HG02798 (cell line): ENCODE measurements around the gene NRN1L.

Source experiments
- ATAC-seq: cut with Tn5 transposase; IDR thresholded peaks from one replicate; pipeline ENCODE4 v1.9.1; 2021; ENCODE audit warnings: mild to moderate bottlenecking; ENCODE audit not compliant: unreplicated experiment, poor library complexity

Gene NRN1L

GRCh38 chr16:67881621-67882161 is 3.0 kb upstream of the NRN1L start:
- no peak for ATAC-seq

GRCh38 chr16:67882374-67883145 is 2.1 kb upstream of the NRN1L start:
- no peak for ATAC-seq

GRCh38 chr16:67883146-67883871 is 1.4 kb upstream of the NRN1L start:
- no peak for ATAC-seq

GRCh38 chr16:67883872-67884261 is 818 bp upstream of the NRN1L start:
- no peak for ATAC-seq

GRCh38 chr16:67885545-67885944 is 860 bp downstream of the NRN1L start:
- no peak for ATAC-seq

GRCh38 chr16:67885976-67886375 is 1.3 kb downstream of the NRN1L start:
- ATAC-seq = no peak

GRCh38 chr16:67886387-67886786 is 1.7 kb downstream of the NRN1L start:
- no peak for ATAC-seq

GRCh38 chr16:67888331-67888730 is 3.6 kb downstream of the NRN1L start:
- no peak for ATAC-seq

GRCh38 chr16:67892375-67892774 is 7.7 kb downstream of the NRN1L start:
- no peak for ATAC-seq

GRCh38 chr16:67892899-67893742 is 8.4 kb downstream of the NRN1L start, which contains the start of gene PSKH1:
Gene PSKH1 (plus strand): TSS chr16:67893254. CDS start chr16:67908750, 15,496 bp downstream.
- ATAC-seq = peak; percentile 95

- no peak for ATAC-seq
These were observed 9.2 kb downstream of the NRN1L start for GRCh38 chr16:67893743-67894399.

- no peak for ATAC-seq
These were observed 12.5 kb downstream of the NRN1L start for GRCh38 chr16:67897231-67897630.

- ATAC-seq = no peak
These were observed 17.0 kb downstream of the NRN1L start for GRCh38 chr16:67901734-67902133.

GRCh38 chr16:67902831-67903230 is 18.1 kb downstream of the NRN1L start:
- ATAC-seq = no peak

GRCh38 chr16:67907397-67908180 is 22.9 kb downstream of the NRN1L start:
- no peak for ATAC-seq

- ATAC-seq = no peak
These were observed 24.5 kb downstream of the NRN1L start for GRCh38 chr16:67909056-67909742.

GRCh38 chr16:67910158-67910557 is 25.5 kb downstream of the NRN1L start:
- peak; percentile 59 for ATAC-seq

GRCh38 chr16:67914758-67915495 is 30.2 kb downstream of the NRN1L start:
- ATAC-seq = no peak
